Spleen (tissue), 11 donors: Measurements from ENCODE around the gene SLIT3. TPM values are rescaled to one million over a fixed set of nuclear protein-coding genes. Genes with fewer than 3 reads are reported as not detected.

Experiments
- DNase-seq: peaks from one replicate; pipeline ENCODE4 v3.0.0-alpha.2; 2020
- H3K27ac ChIP-seq, 8 donors: fragments of 200-600 bp; sonication (generic) in 7 of 8; 1 replicate in 4 of 8; 2 replicates in 4 of 8; pipeline versions ENCODE4 v1.5.0 to v1.8.0; 2016 to 2021; ENCODE audit warnings: inconsistent platforms in 4 of 8, mild to moderate bottlenecking in 4 of 8, moderate library complexity in 1 of 8
- H3K27me3 ChIP-seq, 7 donors: fragments of 200-600 bp; sonication (generic) in 6 of 7; replicated peaks in 1 of 7; 1 replicate in 4 of 7; 2 replicates in 3 of 7; pipeline versions ENCODE4 v1.5.0 to v1.8.0; 2016 to 2021; ENCODE audit warnings: inconsistent platforms in 3 of 7, mild to moderate bottlenecking in 1 of 7
- H3K36me3 ChIP-seq, 6 donors: fragments of 200-600 bp; sonication (generic) in 5 of 6; 1 replicate in 4 of 6; 2 replicates in 2 of 6; pipeline versions ENCODE4 v1.5.0 to v1.8.0; 2016 to 2021; ENCODE audit warnings: inconsistent platforms in 2 of 6
- H3K4me1 ChIP-seq, 6 donors: fragments of 200-600 bp; sonication (generic) in 5 of 6; 1 replicate in 3 of 6; 2 replicates in 3 of 6; pipeline versions ENCODE4 v1.5.0 to v1.8.0; 2016 to 2021; ENCODE audit warnings: inconsistent platforms in 3 of 6
- H3K4me3 ChIP-seq, 8 donors: fragments of 200-600 bp; sonication (generic) in 7 of 8; 1 replicate in 4 of 8; 2 replicates in 4 of 8; pipeline versions ENCODE4 v1.5.0 to v1.8.0; 2016 to 2021; ENCODE audit warnings: inconsistent platforms in 4 of 8, mild to moderate bottlenecking in 4 of 8, moderate library complexity in 2 of 8
- H3K9me3 ChIP-seq, 8 donors: fragments of 200-600 bp; sonication (generic) in 7 of 8; 1 replicate in 4 of 8; 2 replicates in 4 of 8; pipeline versions ENCODE4 v1.5.0 to v1.8.0; 2016 to 2021; ENCODE audit warnings: inconsistent platforms in 4 of 8
- CTCF ChIP-seq, 11 experiments: fragments of 200-600 bp in 7 of 11; fragments of 450-650 bp in 4 of 11; sonication (generic) in 4 of 11; IDR thresholded peaks in 8 of 11; conservative IDR thresholded peaks in 3 of 11; 1 replicate in 7 of 11; 2 replicates in 4 of 11; pipeline versions ENCODE4 v1.4.0 to v1.8.0; 2016 to 2021; ENCODE audit warnings: antibody characterized with exemption in 11 of 11, inconsistent platforms in 4 of 11, mild to moderate bottlenecking in 1 of 11
- POLR2A ChIP-seq, 3 donors: fragments of 450-650 bp; IDR thresholded peaks; one replicate each; pipeline ENCODE4 v1.5.1; 2017; ENCODE audit warnings: antibody characterized with exemption in 3 of 3, mild to moderate bottlenecking in 1 of 3
- POLR2AphosphoS5 ChIP-seq, 3 donors: sonication (generic); formaldehyde crosslinking; IDR thresholded peaks; one replicate each; pipeline ENCODE4 v1.5.1; 2017; ENCODE audit warnings: antibody characterized with exemption in 3 of 3
- WGBS, 5 donors: extraction: QIAGEN DNeasy Blood & Tissue Kit in 3 of 5; methylation state at CpG; one replicate each; pipeline versions ENCODE4 v1.1.5 to v1.1.7; 2013 to 2018; 5-methylcytosine and 5-hydroxymethylcytosine counted together
- intact Hi-C: fragments of 100-400 bp; cut with DNase I; formaldehyde crosslinking; loops from one replicate; pipeline ENCODE4 v1.15.0; 2023; ENCODE audit warnings: low total_unique reads
- polyA plus RNA-seq, 3 donors: library from polyadenylated mRNA; stranded (reverse); fragments of 200-250 nt; gene quantifications; one replicate each; pipeline ENCODE4 v1.2.1, GENCODE V29; 2013
- total RNA-seq, 7 donors: library from RNA; depleted of rRNA in 3 of 7; stranded (reverse); fragments of >200 nt in 3 of 7; fragmentation: NEBNext Ultra II Directional in 4 of 7; extraction: Animal tissue kit (Norgen Biotek cat#: 25700) in 4 of 7; gene quantifications; one replicate each; pipeline versions ENCODE4 v1.1.0 to v1.2.1, GENCODE V29; 2016 to 2021
- donor health status: healthy with polysubstance abuse.
- donor health status: DM: no; HTN: no; CAD: no; lungs with moderate emphysema.
- donor health status: DM: no; HTN: no; CAD: no.
- donor health status: Bipolar disorder and iron deficiency.
- donor health status: healthy.
- donor health status: DM: no; HTN: no; CAD: no.
- donor health status: DM: yes; HTN: yes; CAD: no.

The SLIT3 gene
- total and polyA plus RNA-seq, 10 donors, result 0.33 to 54.0 (median 13.2) TPM

- intact Hi-C loops, result no loop called here
- TF ChIP-seq POLR2AphosphoS5 (IDR thresholded peaks at IDR 0.05) (no peak), POLR2A (IDR thresholded peaks at IDR 0.05) (no peak), CTCF (IDR thresholded peaks at IDR 0.05 in 8 of 11, conservative IDR thresholded peaks at IDR 0.05 in 3 of 11) (no peak)
- Histone ChIP-seq H3K36me3 (no peaks in the 10 kb centered on the region), H3K27ac (no peak overlapping the region), H3K4me3 (no peak overlapping the region), H3K4me1 (no peaks in the 10 kb centered on the region), H3K9me3 (no peaks in the 10 kb centered on the region), H3K27me3 (peaks cover 0 to 17% (median 0%) of the 10 kb centered on the region in 7 donors)
- 72 to 81% (median 79%) methylated on average over 3 of the region's 3 CpGs for WGBS, 5 donors
- DNase-seq, result no peak
Measured at GRCh38 chr5:168887931-168888330, 413.0 kb downstream of the SLIT3 start.

- intact Hi-C loops, result no loop called here
- DNase-seq, result no peak
- H3K4me3 ChIP-seq, result no peak overlapping the region
- H3K9me3 ChIP-seq, result no peaks in the 10 kb centered on the region
- no peak for TF ChIP-seq POLR2AphosphoS5 (IDR thresholded peaks at IDR 0.05)
- no peak for TF ChIP-seq CTCF (IDR thresholded peaks at IDR 0.05 in 8 of 11, conservative IDR thresholded peaks at IDR 0.05 in 3 of 11)
- TF ChIP-seq POLR2A (IDR thresholded peaks at IDR 0.05), result no peak
- peaks cover 0 to 21% (median 0%) of the 10 kb centered on the region in 7 donors for H3K27me3 ChIP-seq
- WGBS, 5 donors, result 60 to 75% (median 69%) methylated on average over 9 of the region's 9 CpGs
- no peaks in the 10 kb centered on the region for H3K36me3 ChIP-seq
- no peak overlapping the region for H3K27ac ChIP-seq
- H3K4me1 ChIP-seq, result no peaks in the 10 kb centered on the region
Measured at GRCh38 chr5:168886157-168886556, 414.8 kb downstream of the SLIT3 start.

- no peak overlapping the region for H3K27ac ChIP-seq
- intact Hi-C loops, result no loop called here
- H3K9me3 ChIP-seq, result no peaks in the 10 kb centered on the region
- no peak for DNase-seq
- no peak for TF ChIP-seq POLR2AphosphoS5 (IDR thresholded peaks at IDR 0.05)
- no peak for TF ChIP-seq CTCF (IDR thresholded peaks at IDR 0.05 in 8 of 11, conservative IDR thresholded peaks at IDR 0.05 in 3 of 11)
- no peak for TF ChIP-seq POLR2A (IDR thresholded peaks at IDR 0.05)
- WGBS, 5 donors, result 76 to 93% (median 83%) methylated on average over 9 to 14 of the region's 14 CpGs
- H3K4me3 ChIP-seq, result no peak overlapping the region
- H3K27me3 ChIP-seq, result peaks cover 0 to 21% (median 0%) of the 10 kb centered on the region in 7 donors
- no peaks in the 10 kb centered on the region for H3K4me1 ChIP-seq
- no peaks in the 10 kb centered on the region for H3K36me3 ChIP-seq
Measured at GRCh38 chr5:168885324-168886120, 415.4 kb downstream of the SLIT3 start.

- Histone ChIP-seq H3K4me1 (peaks cover 0 to 15% (median 7%) of the 10 kb centered on the region in 6 donors), H3K9me3 (no peaks in the 10 kb centered on the region), H3K36me3 (no peaks in the 10 kb centered on the region), H3K27me3 (peaks cover 0 to 21% (median 0%) of the 10 kb centered on the region in 7 donors), H3K27ac (no peak overlapping the region), H3K4me3 (no peak overlapping the region)
- WGBS, 5 donors, result 81 to 92% (median 88%) methylated on average over 8 of the region's 8 CpGs
- intact Hi-C loops, result no loop called here
- DNase-seq, result no peak
- TF ChIP-seq POLR2A (IDR thresholded peaks at IDR 0.05), result no peak
- no peak for TF ChIP-seq POLR2AphosphoS5 (IDR thresholded peaks at IDR 0.05)
- no peak for TF ChIP-seq CTCF (IDR thresholded peaks at IDR 0.05 in 8 of 11, conservative IDR thresholded peaks at IDR 0.05 in 3 of 11)
Measured at GRCh38 chr5:168883991-168884390, 416.9 kb downstream of the SLIT3 start.
